ENCODE results near the gene TRERF1. TPM values are rescaled to one million over a fixed set of nuclear protein-coding genes. Genes with fewer than 3 reads are reported as not detected.
"Not testable (repeated sequence)": the region's sequence is repeated elsewhere in the genome, so short reads cannot be mapped to it uniquely, and the experiment has no call there.

Gene TRERF1
- total RNA-seq, 1 experiment from 2014 or later = 22.3 TPM

DNA sequence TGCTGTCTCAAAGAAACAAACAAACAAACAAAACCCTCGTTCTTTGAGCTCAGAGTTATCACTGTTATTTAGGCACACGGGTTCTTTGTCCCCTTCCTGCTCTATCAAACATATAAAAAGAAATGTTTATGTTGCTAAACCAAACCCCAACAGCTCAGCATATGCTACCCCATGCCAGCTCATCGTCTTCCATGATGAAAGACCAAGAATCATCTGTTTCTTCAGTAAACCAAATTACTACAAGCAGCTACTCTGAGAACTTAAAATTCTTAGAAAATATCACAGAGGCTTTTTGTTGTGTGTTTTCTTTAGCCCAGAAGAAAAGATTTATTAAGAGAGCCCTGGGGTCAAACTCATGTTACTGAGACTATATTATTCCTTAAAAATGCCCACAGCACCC is 4.7 kb downstream of the TRERF1 start:
- H3K36me3 Mint-ChIP-seq = peaks cover 3% of the 10 kb centered on the region
- H3K9me3 Mint-ChIP-seq = no peaks in the 10 kb centered on the region
- H3K27me3 Mint-ChIP-seq (ENCODE audit: low read depth) = no peaks in the 10 kb centered on the region
- TF ChIP-seq MYBL2 (CRISPR knock-in tag; IDR thresholded peaks at IDR 0.05) (no peak), EMX1 (CRISPR knock-in tag; IDR thresholded peaks at IDR 0.05) (no peak), GRHL2 (CRISPR knock-in tag; IDR thresholded peaks at IDR 0.05; ENCODE audit: insufficient replicate concordance, severe bottlenecking) (no peak), MXD4 (CRISPR knock-in tag; IDR thresholded peaks at IDR 0.05; ENCODE audit: borderline replicate concordance) (no peak), JUN (CRISPR knock-in tag; IDR thresholded peaks at IDR 0.05) (no peak), GTF2I (CRISPR knock-in tag; conservative IDR thresholded peaks at IDR 0.05) (no peak), ZNF219 (CRISPR knock-in tag; IDR thresholded peaks at IDR 0.05; ENCODE audit: borderline replicate concordance) (no peak), RELA (CRISPR knock-in tag; IDR thresholded peaks at IDR 0.05; ENCODE audit: borderline replicate concordance) (no peak)
- H3K4me3 Mint-ChIP-seq = no peak overlapping the region
- H3K4me1 Mint-ChIP-seq = peaks cover 75% of the 10 kb centered on the region
- ATAC-seq (no peak), DNase-seq (ENCODE audit: low spot score) (no peak)
- CTCF ChIA-PET = interaction anchor here (1.7 kb wide), 1 partner anchor 19 kb away, joined by 3 read pairs; no protein-coding TSS in a partner anchor
- H3K27ac Mint-ChIP-seq = no peak overlapping the region; the same call in 1 of the 2 replicates
- POLR2A ChIA-PET = no interaction called here

- Mint-ChIP-seq H3K27me3 (ENCODE audit: low read depth) (no peaks in the 10 kb centered on the region), H3K9me3 (no peaks in the 10 kb centered on the region), H3K27ac (peak overlapping the region; percentile 64; the same call in 1 of the 2 replicates), H3K4me3 (no peak overlapping the region), H3K36me3 (peaks cover 3% of the 10 kb centered on the region), H3K4me1 (peaks cover 81% of the 10 kb centered on the region)
- no peak for TF ChIP-seq TP53 (CRISPR knock-in tag; IDR thresholded peaks at IDR 0.05)
- TF ChIP-seq ZNF121 (CRISPR knock-in tag; IDR thresholded peaks at IDR 0.05) = no peak
- no peak for TF ChIP-seq ZNF219 (CRISPR knock-in tag; IDR thresholded peaks at IDR 0.05; ENCODE audit: borderline replicate concordance)
- no peak for TF ChIP-seq NR3C1 (CRISPR knock-in tag; conservative IDR thresholded peaks at IDR 0.05; ENCODE audit: low read depth)
- no peak for TF ChIP-seq NR1H2 (CRISPR knock-in tag; IDR thresholded peaks at IDR 0.05)
- no peak for TF ChIP-seq ZNF232 (CRISPR knock-in tag; IDR thresholded peaks at IDR 0.05)
- no peak for TF ChIP-seq OVOL2 (CRISPR knock-in tag; IDR thresholded peaks at IDR 0.05; ENCODE audit: borderline replicate concordance)
- no peak for TF ChIP-seq GRHL2 (CRISPR knock-in tag; IDR thresholded peaks at IDR 0.05; ENCODE audit: insufficient replicate concordance, severe bottlenecking)
- no peak for TF ChIP-seq IRF2 (CRISPR knock-in tag; IDR thresholded peaks at IDR 0.05; ENCODE audit: borderline replicate concordance, low read depth)
- TF ChIP-seq, protein P1, sequence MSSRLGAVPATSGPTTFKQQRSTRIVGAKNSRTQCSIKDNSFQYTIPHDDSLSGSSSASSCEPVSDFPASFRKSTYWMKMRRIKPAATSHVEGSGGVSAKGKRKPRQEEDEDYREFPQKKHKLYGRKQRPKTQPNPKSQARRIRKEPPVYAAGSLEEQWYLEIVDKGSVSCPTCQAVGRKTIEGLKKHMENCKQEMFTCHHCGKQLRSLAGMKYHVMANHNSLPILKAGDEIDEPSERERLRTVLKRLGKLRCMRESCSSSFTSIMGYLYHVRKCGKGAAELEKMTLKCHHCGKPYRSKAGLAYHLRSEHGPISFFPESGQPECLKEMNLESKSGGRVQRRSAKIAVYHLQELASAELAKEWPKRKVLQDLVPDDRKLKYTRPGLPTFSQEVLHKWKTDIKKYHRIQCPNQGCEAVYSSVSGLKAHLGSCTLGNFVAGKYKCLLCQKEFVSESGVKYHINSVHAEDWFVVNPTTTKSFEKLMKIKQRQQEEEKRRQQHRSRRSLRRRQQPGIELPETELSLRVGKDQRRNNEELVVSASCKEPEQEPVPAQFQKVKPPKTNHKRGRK (CRISPR knock-in tag; IDR thresholded peaks at IDR 0.05; ENCODE audit: borderline replicate concordance) = no peak
- TF ChIP-seq MYBL2 (CRISPR knock-in tag; IDR thresholded peaks at IDR 0.05) = no peak
- TF ChIP-seq, protein P2, sequence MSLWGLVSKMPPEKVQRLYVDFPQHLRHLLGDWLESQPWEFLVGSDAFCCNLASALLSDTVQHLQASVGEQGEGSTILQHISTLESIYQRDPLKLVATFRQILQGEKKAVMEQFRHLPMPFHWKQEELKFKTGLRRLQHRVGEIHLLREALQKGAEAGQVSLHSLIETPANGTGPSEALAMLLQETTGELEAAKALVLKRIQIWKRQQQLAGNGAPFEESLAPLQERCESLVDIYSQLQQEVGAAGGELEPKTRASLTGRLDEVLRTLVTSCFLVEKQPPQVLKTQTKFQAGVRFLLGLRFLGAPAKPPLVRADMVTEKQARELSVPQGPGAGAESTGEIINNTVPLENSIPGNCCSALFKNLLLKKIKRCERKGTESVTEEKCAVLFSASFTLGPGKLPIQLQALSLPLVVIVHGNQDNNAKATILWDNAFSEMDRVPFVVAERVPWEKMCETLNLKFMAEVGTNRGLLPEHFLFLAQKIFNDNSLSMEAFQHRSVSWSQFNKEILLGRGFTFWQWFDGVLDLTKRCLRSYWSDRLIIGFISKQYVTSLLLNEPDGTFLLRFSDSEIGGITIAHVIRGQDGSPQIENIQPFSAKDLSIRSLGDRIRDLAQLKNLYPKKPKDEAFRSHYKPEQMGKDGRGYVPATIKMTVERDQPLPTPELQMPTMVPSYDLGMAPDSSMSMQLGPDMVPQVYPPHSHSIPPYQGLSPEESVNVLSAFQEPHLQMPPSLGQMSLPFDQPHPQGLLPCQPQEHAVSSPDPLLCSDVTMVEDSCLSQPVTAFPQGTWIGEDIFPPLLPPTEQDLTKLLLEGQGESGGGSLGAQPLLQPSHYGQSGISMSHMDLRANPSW (CRISPR knock-in tag; conservative IDR thresholded peaks at IDR 0.05; ENCODE audit: low read depth) = no peak
- no peak for TF ChIP-seq ZNF263 (CRISPR knock-in tag; IDR thresholded peaks at IDR 0.05; ENCODE audit: low read depth)
- no peak for TF ChIP-seq MXD4 (CRISPR knock-in tag; IDR thresholded peaks at IDR 0.05; ENCODE audit: borderline replicate concordance)
- no peak for TF ChIP-seq GABPB1 (CRISPR knock-in tag; IDR thresholded peaks at IDR 0.05)
- TF ChIP-seq, protein P3, sequence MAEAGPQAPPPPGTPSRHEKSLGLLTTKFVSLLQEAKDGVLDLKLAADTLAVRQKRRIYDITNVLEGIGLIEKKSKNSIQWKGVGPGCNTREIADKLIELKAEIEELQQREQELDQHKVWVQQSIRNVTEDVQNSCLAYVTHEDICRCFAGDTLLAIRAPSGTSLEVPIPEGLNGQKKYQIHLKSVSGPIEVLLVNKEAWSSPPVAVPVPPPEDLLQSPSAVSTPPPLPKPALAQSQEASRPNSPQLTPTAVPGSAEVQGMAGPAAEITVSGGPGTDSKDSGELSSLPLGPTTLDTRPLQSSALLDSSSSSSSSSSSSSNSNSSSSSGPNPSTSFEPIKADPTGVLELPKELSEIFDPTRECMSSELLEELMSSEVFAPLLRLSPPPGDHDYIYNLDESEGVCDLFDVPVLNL (CRISPR knock-in tag; IDR thresholded peaks at IDR 0.05; ENCODE audit: borderline replicate concordance, low read depth) = no peak
- ChIA-PET CTCF (interaction anchor here (1.7 kb wide), 1 partner anchor 18 kb away, joined by 3 read pairs; no protein-coding TSS in a partner anchor), POLR2A (no interaction called here)
- DNase-seq (ENCODE audit: low spot score) (no peak), ATAC-seq (no peak)
These were observed 5.4 kb downstream of the TRERF1 start for GRCh38 chr6:42446370-42446769.

DNA sequence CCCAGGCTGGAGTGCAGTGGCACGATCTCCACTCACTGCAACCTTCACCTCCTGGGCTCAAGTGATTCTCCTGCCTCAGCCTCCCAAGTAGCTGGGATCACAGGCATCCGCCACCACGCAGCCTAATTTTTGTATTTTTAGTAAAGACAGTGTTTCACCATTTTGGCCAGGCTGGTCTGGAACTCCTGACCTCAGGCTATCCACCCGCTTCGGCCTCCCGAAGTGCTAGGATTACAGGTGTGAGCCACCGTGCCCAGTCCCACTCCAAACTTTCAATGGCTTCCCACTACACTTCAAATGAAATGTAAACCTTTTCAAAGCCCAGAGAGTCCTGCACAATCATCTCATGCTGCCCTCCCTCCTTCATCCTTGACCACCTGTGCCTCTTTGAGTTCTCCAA is 5.8 kb downstream of the TRERF1 start:
- CTCF ChIA-PET; H3K27me3 Mint-ChIP-seq (ENCODE audit: low read depth); ATAC-seq; DNase-seq (ENCODE audit: low spot score); H3K9me3 Mint-ChIP-seq; POLR2A ChIA-PET; H3K4me3 Mint-ChIP-seq; H3K36me3 Mint-ChIP-seq: not testable (repeated sequence)
- H3K4me1 Mint-ChIP-seq = peaks cover 86% of the 10 kb centered on the region
- peak overlapping the region; percentile 64; the same call in 1 of the 2 replicates for H3K27ac Mint-ChIP-seq

All from WTC11 (cell line).